NCI-H1092 treated with DMSO at 0.1 percent for 48 hours (cell line): ENCODE data around the gene KISS1R.

Experiments used
- DNase-seq: peaks from one replicate; lab custom pipeline; 2025; lab: John Stamatoyannopoulos, UW

The KISS1R gene

GRCh38 chr19:899336-900042 is 17.6 kb upstream of the KISS1R start:
- DNase-seq, result no peak

GRCh38 chr19:900043-900301 is 17.2 kb upstream of the KISS1R start:
- no peak for DNase-seq

GRCh38 chr19:900302-901111 is 16.6 kb upstream of the KISS1R start:
- DNase-seq, result no peak

DNA sequence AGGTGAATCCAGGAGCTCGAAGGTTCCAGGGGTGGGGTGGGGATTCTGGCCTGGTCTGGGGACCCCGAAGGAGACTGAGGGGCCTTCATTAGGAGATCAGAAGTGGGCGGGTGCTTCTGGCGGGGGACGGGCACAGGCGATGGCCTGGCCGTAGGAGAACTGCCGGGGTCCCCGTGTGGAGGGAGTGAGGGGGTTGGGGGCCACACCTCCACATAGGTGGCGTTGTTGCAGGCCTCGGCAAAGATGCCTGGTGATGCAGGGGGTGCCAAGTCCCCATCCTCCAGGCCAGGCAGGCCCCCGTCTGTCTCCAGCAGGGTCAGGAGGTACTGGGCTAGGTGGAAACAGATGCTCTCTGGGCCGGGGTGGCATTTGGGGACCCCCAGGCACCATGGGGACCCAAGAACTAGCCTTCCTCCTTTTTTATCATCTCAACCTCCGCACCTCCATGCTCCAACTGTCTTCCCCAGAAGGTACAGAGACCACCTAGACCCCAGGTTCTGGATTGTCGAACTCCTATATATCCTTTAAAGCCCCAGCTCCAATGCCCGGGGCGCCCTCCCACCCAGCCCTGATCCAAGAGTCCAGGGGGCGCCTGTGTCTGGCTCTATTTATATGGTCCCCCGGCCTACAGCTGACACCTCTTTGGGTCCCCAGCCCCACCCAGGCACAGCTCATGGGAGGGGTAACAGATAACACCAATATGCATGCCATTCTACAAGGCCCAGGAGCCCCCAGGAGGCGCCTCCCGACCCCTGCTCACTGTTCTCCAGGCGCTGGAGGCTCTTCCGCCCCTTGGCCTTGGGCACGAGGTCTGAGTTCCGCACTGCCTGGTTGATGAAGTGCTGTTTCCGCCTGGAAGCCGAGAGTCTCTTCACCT is 15.7 kb upstream of the KISS1R start:
- no peak for DNase-seq

GRCh38 chr19:902093-902370 is 15.1 kb upstream of the KISS1R start:
- no peak for DNase-seq

DNA sequence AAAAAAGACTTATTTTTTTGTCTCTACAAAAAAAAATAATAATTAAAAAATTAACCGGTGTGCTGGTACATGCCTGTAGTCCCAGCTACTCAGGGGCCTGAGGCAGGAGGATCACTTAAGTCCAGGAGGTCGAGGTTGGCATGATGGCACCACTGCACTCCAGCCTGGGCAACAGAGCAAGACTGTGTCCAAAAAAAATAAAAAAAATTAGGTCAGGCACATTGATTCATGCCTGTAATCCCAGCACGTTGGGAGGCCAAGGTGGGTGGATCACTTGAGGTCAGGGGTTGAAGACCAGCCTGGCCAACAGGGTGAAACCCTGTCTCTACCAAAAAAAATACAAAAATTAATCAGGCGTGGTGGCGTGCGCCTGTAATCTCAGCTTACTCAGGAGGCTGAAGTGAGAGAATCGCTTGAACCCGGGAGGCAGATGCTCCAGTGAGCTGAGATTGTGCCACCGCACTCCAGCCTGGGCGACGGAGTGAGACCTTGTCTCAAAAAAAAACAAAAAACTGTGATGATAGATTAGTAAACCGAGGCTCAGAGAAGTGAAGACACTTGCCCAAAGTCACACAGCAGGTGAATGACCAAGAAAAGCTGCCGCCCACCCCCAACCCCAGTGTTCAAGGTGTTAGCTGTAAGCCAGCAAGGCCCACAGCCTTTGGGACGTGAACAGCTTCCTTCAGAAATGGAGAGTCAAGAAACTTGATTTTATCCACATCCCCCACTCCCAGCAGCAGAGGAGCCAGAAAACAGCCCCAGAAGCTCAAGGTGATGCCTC is 14.5 kb upstream of the KISS1R start:
- DNase-seq, result no peak

DNA sequence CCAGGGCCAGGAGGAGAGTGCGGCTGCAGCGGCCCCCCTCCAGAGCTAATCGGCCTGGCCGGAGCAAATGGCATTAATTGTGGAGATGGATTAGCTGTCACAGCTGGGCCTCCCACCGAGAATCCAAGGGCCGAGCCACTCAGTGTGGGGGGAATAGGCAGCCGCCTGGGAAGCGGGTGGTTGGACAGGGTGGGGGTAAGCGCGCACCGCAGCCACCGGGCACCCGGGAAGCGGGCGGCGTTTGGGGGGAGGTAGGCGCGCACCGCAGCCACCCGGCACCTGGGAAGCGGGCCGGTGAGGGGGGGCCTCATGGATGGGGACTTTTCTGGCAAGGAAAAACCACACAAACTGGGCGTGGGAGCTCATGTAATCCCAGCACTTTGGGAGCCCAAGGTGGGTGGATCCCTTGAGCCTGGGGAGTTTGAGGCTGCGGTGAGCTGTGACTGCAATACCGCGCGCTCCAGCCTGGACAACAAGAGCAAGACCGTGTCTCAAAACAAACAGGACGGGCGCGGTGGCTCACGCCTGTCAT is 13.8 kb upstream of the KISS1R start:
- DNase-seq, result no peak

DNA sequence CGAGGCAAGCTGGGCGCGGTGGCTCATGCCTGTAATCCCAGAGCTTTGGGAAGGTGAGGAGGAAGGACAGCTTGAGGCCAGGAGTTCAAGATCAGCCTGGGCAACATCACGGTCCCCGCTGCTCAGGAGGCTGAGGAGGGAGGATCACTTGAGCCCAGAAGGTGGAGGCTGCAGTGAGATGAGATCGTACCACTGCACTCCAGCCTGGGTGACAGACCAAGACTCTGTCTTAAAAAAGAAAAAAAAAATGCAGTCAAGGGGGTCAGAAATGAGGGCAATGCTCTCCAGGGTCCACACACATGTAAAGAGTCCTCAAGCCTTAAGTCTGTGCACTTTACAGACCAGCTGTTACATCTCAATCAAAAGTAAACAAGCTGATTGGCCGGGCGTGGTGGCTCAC is 12.6 kb upstream of the KISS1R start:
- DNase-seq, result no peak

DNA sequence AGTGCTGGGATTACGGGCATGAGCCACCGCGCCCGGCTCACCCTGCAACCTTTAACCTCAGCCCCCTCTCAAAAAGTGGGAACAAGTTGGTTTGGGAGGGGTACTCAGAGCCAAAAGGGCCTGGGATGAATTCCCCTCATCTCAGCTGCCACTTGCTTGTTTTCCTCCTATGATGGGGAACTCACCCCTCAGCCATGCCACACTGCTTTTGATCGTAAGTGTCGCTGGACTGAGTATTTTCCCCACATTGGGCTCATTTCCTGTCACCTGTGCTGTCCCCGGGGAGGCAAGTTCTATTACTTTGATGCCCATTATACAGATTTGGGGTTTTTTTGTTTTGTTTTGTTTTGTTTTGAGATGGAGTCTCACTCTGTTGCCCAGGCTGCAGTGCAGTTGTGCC is 10.7 kb upstream of the KISS1R start:
- DNase-seq, result no peak

DNA sequence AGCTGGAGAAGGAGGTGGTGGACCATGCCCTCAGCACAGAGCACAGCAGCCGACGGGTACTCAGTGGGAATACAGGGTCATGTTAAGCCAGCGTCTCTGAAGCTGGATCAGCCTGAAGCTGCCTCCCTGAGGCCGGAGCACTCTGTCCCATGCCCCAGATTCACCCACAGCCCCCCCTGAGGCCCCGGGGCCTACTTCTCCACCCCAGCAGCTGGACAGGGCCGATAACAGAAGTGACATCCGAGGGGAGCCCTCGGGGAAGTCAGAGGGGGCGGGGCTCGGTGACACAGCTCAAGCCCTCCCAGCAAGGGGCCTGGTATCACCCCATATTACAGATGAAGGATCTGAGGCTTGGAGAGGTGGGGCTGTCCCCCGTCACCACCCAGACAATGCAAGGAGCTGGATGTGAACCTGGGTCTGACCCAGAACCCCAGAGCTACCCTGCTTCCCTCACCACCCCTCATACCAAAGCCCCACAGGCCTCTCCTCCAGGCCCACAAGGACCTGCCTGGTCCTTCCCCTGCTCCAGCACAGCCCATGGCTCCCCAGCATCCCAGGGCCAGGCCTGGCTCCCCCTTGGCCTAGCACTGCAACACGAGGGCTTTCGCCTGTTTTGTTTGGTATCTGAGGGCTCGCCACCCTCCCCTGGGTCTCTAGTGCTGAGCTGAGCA is 9.8 kb upstream of the KISS1R start:
- no peak for DNase-seq

GRCh38 chr19:911197-912033 is 5.7 kb upstream of the KISS1R start:
- DNase-seq, result no peak

GRCh38 chr19:912181-913079 is 4.7 kb upstream of the KISS1R start:
- DNase-seq, result peak; percentile 60

DNA sequence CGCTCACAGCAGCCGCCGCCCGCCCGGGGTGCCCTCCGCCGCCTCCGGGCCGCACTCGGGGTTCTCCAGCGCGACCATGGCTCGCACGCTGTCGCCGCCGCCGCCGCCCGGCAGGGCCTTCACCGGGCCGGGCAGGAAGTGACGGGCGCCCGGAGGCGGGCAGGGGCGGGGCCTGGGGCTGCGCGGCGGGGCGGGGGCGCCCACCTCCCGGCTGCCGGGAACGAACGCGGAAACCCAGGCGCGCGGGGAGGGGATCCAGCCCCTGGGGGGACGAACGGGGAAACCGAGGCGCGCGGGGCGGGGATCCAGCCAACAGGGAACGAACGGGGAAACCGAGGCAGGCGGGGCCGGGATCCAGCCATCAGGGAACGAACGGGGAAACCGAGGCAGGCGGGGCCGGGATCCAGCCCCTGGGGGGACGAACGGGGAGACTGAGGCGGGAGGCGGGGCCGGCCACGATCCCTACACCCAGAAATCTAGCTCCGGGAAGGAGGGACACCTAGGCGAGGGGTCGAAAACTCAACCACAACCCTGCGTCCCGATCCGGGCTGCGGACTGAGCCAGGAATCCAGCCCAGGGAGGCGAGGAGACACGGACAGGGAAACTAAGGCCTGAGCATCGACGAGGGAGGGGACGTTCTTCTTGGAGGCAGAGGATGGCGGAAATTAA is 3.9 kb upstream of the KISS1R start, which contains the start of gene R3HDM4:
TSS of gene R3HDM4 (minus strand) at position 140 of the 669 bp plus-strand sequence. CDS start at position 78, 62 bp downstream.
- DNase-seq, result peak; percentile 60

GRCh38 chr19:916645-917322 is 349 bp upstream of the KISS1R start:
- DNase-seq, result peak; percentile 21

DNA sequence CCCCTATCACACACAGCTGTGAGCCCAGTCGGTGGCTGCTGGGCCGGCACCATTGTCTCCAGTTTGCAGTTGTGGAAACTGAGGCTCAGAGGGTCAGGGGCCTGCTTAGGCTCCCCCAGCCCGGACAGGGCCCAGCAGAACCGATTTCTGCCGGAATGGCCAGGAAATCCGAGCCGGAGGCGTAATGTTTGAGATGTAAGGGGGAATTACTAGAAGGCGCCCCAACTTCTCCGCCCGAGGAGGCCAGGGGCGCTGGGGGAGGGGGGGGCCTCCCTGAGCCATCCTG is 962 bp downstream of the KISS1R start:
- DNase-seq, result no peak

GRCh38 chr19:918481-919198 is 1.5 kb downstream of the KISS1R start:
- no peak for DNase-seq

DNA sequence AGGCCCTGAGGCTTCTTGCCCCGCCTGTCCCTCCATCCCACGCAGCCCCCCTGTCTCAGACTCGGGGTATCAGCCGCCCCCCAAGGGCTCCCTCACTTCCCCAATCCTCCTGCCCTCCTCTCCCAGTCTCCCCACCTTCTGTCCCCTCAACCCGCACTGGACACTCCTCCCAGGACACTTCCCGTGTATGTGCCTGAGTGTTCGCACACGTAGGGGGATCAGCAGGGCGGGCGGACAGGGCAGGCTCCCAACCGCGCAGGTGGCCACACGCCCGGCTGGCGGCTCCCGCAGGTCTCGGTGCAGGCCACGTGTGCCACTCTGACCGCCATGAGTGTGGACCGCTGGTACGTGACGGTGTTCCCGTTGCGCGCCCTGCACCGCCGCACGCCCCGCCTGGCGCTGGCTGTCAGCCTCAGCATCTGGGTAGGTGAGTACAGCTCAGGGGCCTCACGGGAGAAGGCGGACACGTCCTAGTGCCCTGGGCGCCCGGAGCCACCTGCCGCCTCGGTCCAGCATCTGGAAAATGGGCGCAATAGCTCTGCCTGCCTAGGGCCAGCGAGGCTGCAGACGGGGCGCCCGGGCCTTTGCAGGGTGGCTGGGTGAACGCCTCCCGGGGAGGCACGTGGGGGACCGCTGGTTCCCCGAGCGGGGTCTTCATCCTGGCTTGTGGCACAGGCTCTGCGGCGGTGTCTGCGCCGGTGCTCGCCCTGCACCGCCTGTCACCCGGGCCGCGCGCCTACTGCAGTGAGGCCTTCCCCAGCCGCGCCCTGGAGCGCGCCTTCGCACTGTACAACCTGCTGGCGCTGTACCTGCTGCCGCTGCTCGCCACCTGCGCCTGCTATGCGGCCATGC is 2.3 kb downstream of the KISS1R start:
- peak; percentile 39 for DNase-seq
